H1 (cell line): ENCODE measurements around the gene HABP2. TPM values are rescaled to one million over a fixed set of nuclear protein-coding genes. Genes with fewer than 3 reads are reported as not detected.

Source experiments
- KDM4A ChIP-seq: IDR thresholded peaks from one replicate; pipeline ENCODE4 v1.7.1; 2012; ENCODE audit warnings: low read depth, mild to moderate bottlenecking, moderate library complexity, low read length, inconsistent platforms; ENCODE audit not compliant: severe bottlenecking
- MAFK ChIP-seq: IDR thresholded peaks from 2 replicates; pipeline ENCODE4 v1.6.1; 2012; ENCODE audit warnings: low read depth, mild to moderate bottlenecking, improper control_type of control experiment, low read length
- POLR2AphosphoS5 ChIP-seq: IDR thresholded peaks from 2 replicates; pipeline ENCODE4 v1.6.1; 2011; ENCODE audit warnings: low read depth, low read length
- polyA plus RNA-seq, 7 experiments: library from polyadenylated mRNA; depleted of rRNA in 3 of 7; stranded (reverse) in 5 of 7; unstranded in 2 of 7; fragments of >200 nt in 5 of 7; fragments of 200-250 nt in 2 of 7; gene quantifications; 1 replicate in 5 of 7; 2 replicates in 1 of 7; 4 replicates in 1 of 7; pipeline versions ENCODE4 v1.2.1 to v1.2.3, GENCODE V29; 2011 to 2013; ENCODE audit warnings: missing spikeins in 2 of 7, mixed read lengths in 2 of 7
- total RNA-seq: library from RNA; stranded (reverse); fragmentation: NEBNext Ultra II Directional; extraction: Animal tissue kit (Norgen Biotek cat#: 25700); gene quantifications from 2 replicates; pipeline ENCODE4 v1.2.1, GENCODE V29; 2021
- TF ChIP-seq, protein P1 (sequence below): IDR thresholded peaks from 2 replicates; pipeline ENCODE4 v1.6.1; 2012; ENCODE audit warnings: low read length, inconsistent platforms

Gene HABP2
- total and polyA plus RNA-seq, 2 of the 8 experiments (the other 6 are each of a cell fraction or from before 2014, with no cell fraction given): not detected

DNA sequence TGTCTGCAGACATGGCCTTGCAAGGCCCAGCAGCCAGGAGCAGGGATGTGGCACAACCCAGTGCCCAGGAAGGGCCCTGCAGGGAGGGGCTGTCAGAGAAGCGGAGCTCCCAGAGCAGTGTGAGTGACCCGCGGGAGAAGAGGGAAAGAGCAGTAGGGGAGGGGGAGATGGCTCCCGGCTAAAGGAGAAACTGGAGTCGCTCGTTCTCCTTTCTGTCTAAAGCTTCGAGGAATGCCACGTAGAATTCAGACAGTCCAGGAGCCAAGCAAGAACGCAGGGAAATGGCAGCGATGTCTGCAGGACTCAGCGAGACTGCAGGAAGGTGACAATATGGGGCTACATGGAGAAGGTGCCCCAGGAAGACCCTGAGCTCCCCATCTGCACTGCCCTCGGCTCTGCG is 22.4 kb upstream of the HABP2 start (continued):
- TF ChIP-seq, protein P1, sequence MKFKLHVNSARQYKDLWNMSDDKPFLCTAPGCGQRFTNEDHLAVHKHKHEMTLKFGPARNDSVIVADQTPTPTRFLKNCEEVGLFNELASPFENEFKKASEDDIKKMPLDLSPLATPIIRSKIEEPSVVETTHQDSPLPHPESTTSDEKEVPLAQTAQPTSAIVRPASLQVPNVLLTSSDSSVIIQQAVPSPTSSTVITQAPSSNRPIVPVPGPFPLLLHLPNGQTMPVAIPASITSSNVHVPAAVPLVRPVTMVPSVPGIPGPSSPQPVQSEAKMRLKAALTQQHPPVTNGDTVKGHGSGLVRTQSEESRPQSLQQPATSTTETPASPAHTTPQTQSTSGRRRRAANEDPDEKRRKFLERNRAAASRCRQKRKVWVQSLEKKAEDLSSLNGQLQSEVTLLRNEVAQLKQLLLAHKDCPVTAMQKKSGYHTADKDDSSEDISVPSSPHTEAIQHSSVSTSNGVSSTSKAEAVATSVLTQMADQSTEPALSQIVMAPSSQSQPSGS: no peak
- no peak for TF ChIP-seq MAFK
- no peak for TF ChIP-seq KDM4A
- TF ChIP-seq POLR2AphosphoS5: no peak
